ENCODE measurements around the gene COX6A2. TPM values are rescaled to one million over a fixed set of nuclear protein-coding genes. Genes with fewer than 3 reads are reported as not detected.
A peak's percentile ranks its signal among the peaks of the same experiment; 100 is the strongest.
"Not testable (repeated sequence)": the region's sequence is repeated elsewhere in the genome, so short reads cannot be mapped to it uniquely, and the experiment has no call there.

Gene COX6A2
- total RNA-seq, 3 donors from 2014 or later = not detected

DNA sequence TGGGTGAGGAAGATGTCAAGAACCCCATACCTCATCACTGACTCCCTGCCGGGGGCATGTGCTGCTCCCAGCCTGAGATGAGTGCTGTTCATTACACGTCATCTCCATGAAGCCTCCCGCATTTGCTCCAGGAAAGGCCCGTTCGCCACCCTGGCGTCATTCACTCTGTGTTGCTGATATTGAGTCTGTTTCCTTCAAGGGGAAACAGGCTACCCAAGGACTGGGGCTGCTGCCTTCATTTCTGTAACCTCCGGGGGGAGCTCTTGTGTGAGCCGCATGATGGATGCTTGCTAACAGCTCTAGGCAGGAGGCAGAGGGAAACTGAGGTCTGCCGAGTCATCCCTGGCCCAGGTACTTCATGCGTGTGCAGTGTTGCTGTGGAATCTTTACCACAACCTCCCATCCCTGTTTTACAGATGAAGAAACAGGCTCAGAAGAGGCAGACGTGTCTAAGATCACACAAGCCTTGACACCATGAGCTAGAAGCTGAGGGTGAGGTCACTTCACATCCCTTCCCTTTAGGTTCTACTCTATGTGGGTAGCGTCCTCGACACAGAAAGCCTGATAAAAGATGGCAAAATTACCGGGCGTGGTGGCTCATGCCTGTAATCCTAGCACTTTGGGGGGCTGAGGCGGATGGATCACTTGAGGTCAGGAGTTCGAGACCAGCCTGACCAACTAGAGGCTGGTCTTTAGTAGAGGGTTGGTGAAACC lies 27.6 kb upstream of the COX6A2 start:
- ATAC-seq = no peak
- Mint-ChIP-seq H3K9me3 (no peaks in the 10 kb centered on the region), H3K4me1 (ENCODE audit: low read depth) (peaks cover 49% of the 10 kb centered on the region), H3K27me3 (ENCODE audit: low read depth) (no peaks in the 10 kb centered on the region), H3K36me3 (ENCODE audit: insufficient read depth) (peaks cover 2% of the 10 kb centered on the region), H3K4me3 (peak overlapping the region; percentile 25)
- DNase-seq = no peak

DNA sequence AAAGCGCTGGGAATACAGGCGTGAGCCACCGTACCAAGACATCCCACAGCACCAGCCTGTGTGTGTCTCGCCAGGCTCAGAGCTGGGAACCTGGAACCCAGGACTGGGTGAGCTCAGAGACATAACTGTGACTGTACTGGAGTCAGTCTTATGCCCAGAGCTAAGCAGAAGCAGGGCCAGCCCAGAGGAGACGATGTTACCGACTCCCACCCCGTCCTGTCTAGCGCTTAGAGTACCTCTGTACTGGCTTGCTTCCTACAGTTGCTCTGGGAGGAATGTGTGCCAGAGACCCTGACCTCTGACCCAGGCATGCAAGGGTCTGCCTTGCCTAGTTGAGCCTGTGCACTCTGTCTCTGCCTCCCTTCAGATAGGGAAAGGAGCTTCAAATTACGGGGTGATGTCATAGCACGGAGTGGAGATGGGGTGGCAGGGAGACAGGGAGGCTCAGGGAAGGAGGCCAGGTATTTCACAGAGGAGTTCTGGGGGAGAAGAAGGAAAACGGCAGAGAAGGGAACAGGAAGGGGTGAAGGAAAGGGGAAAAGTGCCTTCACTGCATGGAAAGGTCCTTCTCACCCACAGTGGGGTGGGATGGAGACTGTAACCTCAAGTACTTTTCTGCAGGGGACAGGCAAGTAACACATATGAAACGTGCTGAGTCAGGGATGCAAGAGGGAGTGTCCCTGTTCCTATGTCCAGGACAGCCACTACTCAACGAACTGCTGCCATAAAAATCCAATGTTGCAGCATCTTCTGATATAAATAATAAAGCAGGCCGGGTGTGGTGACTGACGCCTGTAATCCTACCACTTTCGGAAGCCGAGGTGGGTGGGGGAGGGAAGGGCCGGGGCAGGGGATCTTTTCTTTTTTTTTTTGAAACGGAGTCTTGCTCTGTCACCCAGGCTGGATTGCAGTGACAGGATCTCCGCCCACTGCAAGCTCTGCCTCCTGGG lies 25.4 kb upstream of the COX6A2 start:
- no peaks in the 10 kb centered on the region for H3K9me3 Mint-ChIP-seq
- peaks cover 2% of the 10 kb centered on the region for H3K36me3 Mint-ChIP-seq (ENCODE audit: insufficient read depth)
- ATAC-seq (no peak), DNase-seq (no peak)
- peaks cover 40% of the 10 kb centered on the region for H3K4me1 Mint-ChIP-seq (ENCODE audit: low read depth)
- H3K4me3 Mint-ChIP-seq = no peak overlapping the region
- H3K27me3 Mint-ChIP-seq (ENCODE audit: low read depth) = no peaks in the 10 kb centered on the region

DNA sequence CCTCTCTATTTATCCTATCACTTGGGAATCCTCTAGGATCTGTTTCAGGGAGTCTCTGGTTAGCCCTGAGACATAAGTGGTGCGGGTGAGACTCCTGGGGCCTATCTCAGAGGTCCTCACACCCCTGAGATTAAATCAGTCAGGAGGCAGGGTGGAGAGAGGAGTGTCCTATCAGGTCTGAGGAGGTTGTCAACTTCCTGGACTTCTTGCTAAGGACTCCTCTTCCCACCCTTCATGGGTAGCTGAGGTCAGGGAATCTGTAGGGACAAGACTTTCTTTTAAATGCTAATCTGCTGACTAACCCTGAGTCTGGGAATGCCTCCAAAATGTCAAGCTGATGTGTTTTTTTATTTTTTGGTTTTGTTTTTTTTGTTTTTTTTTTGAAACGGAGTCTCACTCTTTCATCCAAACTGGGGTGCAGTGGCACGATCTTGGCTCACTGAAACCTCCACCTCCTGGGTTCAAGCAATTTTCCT lies 24.5 kb upstream of the COX6A2 start:
- DNase-seq (no peak), ATAC-seq (no peak)
- Mint-ChIP-seq H3K27me3 (ENCODE audit: low read depth) (no peaks in the 10 kb centered on the region), H3K36me3 (ENCODE audit: insufficient read depth) (peaks cover 2% of the 10 kb centered on the region), H3K4me3 (no peak overlapping the region), H3K4me1 (ENCODE audit: low read depth) (peaks cover 33% of the 10 kb centered on the region), H3K9me3 (no peaks in the 10 kb centered on the region)

DNA sequence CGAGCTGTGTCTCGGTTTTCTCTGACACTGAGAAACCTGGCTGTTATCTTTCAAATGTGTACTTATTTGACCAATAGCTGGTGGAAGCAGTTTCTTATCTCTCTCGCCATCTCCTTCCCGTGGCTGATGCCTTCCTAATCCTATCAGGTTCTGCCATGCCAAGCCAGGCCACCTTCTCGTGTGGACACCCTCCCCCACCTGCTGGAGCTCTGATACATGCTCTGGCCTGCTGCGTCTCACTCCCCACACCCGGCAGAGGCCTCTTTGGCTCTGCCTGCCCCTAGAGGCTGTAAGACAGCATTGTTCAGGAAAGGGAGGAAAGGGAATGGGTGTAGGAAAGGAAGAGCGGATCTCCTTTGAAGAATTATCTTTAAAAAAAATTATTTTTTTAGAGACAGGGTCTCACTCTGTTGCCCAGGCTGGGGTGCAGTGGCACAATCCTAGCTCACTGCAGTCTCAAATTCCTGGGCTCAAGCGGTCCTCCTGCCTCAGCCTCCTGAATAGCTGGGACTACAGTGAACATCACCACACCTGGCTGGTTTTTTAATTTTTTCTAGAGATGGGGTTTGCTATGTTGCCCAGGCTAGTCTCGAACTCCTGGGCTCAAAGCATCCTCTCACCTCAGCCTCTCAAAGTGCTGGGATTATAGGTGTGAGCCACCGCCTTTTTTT lies 23.7 kb upstream of the COX6A2 start:
- no peak for ATAC-seq
- Mint-ChIP-seq H3K4me1 (ENCODE audit: low read depth) (peaks cover 27% of the 10 kb centered on the region), H3K4me3 (no peak overlapping the region), H3K27me3 (ENCODE audit: low read depth) (no peaks in the 10 kb centered on the region), H3K36me3 (ENCODE audit: insufficient read depth) (peaks cover 2% of the 10 kb centered on the region), H3K9me3 (no peaks in the 10 kb centered on the region)
- DNase-seq = no peak

DNA sequence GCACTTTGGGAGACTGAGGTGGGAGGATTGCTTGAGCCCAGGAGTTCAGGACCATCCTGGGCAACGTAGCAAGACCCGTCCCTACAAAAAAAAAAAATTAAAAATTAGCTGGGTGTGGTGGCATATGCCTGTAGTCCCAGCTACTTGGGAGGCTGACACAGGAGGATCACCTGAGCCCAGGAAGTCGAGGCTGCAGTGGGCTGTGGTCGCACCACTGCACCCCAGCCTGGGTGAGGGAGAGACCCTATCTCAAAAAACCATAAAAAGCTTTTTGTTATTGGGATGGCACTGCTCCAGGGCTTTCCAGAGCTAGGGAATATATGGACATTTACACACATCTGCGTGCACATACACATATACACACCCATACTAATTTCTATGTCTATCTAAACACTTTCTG lies 23.0 kb upstream of the COX6A2 start:
- Mint-ChIP-seq H3K27me3 (ENCODE audit: low read depth) (no peaks in the 10 kb centered on the region), H3K4me3 (no peak overlapping the region), H3K9me3 (no peaks in the 10 kb centered on the region), H3K4me1 (ENCODE audit: low read depth) (peaks cover 25% of the 10 kb centered on the region), H3K36me3 (ENCODE audit: insufficient read depth) (peaks cover 2% of the 10 kb centered on the region)
- ATAC-seq (no peak), DNase-seq (no peak)

DNA sequence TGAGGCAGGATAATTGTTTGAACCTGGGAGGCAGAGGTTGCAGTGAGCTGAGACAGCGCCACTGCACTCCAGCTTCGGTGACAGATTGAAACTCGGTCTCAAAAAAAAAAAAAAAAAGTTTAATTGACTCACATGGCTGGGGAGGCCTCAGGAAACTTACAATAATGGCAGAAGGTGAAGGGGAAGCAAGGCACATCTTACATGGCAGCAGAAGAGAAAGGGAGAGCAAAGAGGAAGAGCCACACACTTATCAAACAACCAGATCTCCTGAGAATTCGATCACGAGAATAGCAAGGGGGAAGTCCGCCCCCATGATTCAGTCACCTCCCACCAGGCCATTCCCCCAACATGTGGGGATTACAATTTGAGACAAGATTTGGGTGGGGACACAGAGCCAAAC lies 17.8 kb upstream of the COX6A2 start:
- H3K36me3 Mint-ChIP-seq (ENCODE audit: insufficient read depth); H3K9me3 Mint-ChIP-seq; H3K27me3 Mint-ChIP-seq (ENCODE audit: low read depth); H3K4me1 Mint-ChIP-seq (ENCODE audit: low read depth); H3K4me3 Mint-ChIP-seq; ATAC-seq; DNase-seq: not testable (repeated sequence)

DNA sequence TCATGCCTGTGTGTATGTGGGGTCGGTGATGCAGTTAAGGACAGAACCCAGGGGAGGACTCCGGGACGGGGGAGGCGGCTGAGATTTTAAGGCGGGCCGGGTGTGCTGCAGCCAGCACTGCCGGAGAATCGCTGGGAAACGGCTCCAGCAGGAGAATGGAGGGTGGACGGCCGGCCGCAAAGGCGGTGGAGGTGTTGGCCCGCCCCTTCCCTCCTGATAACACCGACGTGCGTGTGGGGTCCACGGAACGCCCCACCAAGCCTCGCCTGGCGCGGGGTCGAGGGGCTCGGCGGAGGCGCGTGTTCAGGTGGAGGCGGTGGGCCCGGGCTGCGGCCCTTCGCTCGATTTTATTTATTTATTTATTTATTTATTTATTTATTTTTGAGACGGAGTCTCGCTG lies 13.8 kb upstream of the COX6A2 start:
- Mint-ChIP-seq H3K27me3 (ENCODE audit: low read depth) (no peaks in the 10 kb centered on the region), H3K9me3 (no peaks in the 10 kb centered on the region), H3K4me3 (peak overlapping the region; percentile 93), H3K4me1 (ENCODE audit: low read depth) (peaks cover 12% of the 10 kb centered on the region), H3K36me3 (ENCODE audit: insufficient read depth) (no peaks in the 10 kb centered on the region)
- DNase-seq (no peak), ATAC-seq (no peak)

DNA sequence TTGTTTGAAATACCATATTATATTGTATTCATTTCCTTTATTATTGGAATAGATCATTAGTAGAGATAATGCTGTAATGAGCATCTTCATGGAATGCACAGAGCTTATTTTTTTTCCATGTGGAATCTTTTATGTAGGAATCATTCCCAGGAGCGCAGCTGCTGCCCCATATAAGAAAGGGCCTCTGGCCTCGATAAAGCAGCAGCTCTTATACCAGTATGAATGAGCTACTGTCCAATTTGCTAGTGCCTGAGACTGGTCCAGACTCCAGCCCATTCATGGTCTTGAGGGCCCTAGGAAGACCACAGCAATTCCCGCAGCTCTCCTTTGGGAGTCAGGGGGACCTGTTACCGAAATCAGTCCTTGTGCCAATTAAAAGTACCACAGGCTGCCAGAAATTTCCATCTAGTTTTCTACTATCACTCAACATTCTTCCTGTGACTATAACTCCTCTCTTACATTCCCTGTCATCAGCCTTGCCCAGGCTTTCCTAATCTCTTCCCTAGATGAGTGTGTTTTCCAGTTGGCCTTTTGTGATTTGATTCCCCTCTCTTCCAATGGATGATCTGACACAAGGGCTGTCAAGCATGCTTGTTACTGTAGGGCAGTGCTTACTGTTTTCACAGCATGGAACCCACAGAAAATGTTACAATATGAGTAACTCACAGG lies 12.5 kb upstream of the COX6A2 start:
- H3K27me3 Mint-ChIP-seq (ENCODE audit: low read depth) = no peaks in the 10 kb centered on the region
- ATAC-seq = no peak

DNA sequence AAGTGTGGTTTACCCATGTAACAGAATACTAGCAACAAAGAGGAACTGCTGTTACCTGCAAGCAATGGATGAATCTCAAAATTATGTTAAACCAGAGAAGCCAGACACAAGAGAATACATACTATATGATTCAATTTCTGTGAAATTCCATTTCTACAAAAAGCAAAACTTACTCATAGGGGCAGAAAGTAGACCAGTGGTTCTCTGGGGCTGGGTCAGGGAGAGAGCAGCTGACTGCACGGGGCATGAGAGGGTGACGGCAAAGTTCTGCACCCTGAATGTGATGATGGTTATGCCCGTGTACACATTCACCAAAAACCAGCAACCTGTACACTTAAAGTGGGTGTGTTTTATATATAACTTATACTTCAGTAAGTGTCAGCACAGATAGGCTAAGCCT lies 11.4 kb upstream of the COX6A2 start:
- H3K27me3 Mint-ChIP-seq (ENCODE audit: low read depth) = no peaks in the 10 kb centered on the region
- no peaks in the 10 kb centered on the region for H3K9me3 Mint-ChIP-seq
- H3K4me1 Mint-ChIP-seq (ENCODE audit: low read depth) = peaks cover 12% of the 10 kb centered on the region
- H3K36me3 Mint-ChIP-seq (ENCODE audit: insufficient read depth) = no peaks in the 10 kb centered on the region
- DNase-seq (no peak), ATAC-seq (no peak)
- H3K4me3 Mint-ChIP-seq = no peak overlapping the region

More for the DNA sequence above, 12.5 kb upstream of the COX6A2 start:
- Mint-ChIP-seq H3K4me1 (ENCODE audit: low read depth) (peaks cover 12% of the 10 kb centered on the region), H3K4me3 (no peak overlapping the region), H3K9me3 (no peaks in the 10 kb centered on the region), H3K36me3 (ENCODE audit: insufficient read depth) (no peaks in the 10 kb centered on the region)
- no peak for DNase-seq

DNA sequence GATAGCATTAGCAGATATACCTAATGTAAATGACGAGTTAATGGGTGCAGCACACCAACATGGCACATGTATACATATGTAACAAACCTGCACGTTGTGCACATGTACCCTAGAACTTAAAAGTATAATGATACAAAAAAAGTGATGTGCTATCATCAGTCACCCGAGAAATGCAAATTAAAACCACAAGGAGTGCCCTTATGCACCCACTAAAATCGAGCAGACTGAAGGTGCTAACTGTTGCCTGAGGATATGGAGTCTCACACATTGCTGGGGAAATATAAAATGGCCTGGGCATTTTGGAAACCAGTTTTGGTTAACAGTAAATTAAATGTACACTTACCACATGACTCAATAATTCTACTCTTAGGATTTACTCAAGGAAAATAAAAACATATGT lies 10.9 kb upstream of the COX6A2 start:
- not testable (repeated sequence) for H3K4me3 Mint-ChIP-seq; H3K9me3 Mint-ChIP-seq; H3K27me3 Mint-ChIP-seq (ENCODE audit: low read depth); DNase-seq; ATAC-seq; H3K36me3 Mint-ChIP-seq (ENCODE audit: insufficient read depth)
- H3K4me1 Mint-ChIP-seq (ENCODE audit: low read depth) = peaks cover 12% of the 10 kb centered on the region

DNA sequence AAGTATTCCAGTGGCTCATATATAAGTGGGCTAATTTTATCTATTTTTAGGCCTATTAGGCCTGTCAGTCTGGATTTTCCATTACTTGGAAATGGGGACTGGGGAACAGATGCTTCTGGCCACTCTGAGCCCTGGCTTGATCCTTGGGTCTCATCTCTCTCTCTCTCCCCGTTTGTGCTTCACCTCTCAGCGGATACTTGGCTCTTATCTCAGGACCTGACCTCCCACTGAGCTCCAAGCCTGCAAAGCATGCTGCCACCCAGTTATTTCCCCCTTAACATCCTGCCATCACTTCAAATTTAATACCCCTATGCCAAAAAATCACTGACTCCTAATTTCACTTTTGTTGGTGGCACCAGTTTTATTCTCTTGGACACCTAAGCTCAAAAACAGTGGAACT lies 10.3 kb upstream of the COX6A2 start:
- ATAC-seq (no peak), DNase-seq (no peak)
- Mint-ChIP-seq H3K27me3 (ENCODE audit: low read depth) (no peaks in the 10 kb centered on the region), H3K4me3 (no peak overlapping the region), H3K36me3 (ENCODE audit: insufficient read depth) (no peaks in the 10 kb centered on the region), H3K9me3 (no peaks in the 10 kb centered on the region), H3K4me1 (ENCODE audit: low read depth) (peaks cover 12% of the 10 kb centered on the region)

DNA sequence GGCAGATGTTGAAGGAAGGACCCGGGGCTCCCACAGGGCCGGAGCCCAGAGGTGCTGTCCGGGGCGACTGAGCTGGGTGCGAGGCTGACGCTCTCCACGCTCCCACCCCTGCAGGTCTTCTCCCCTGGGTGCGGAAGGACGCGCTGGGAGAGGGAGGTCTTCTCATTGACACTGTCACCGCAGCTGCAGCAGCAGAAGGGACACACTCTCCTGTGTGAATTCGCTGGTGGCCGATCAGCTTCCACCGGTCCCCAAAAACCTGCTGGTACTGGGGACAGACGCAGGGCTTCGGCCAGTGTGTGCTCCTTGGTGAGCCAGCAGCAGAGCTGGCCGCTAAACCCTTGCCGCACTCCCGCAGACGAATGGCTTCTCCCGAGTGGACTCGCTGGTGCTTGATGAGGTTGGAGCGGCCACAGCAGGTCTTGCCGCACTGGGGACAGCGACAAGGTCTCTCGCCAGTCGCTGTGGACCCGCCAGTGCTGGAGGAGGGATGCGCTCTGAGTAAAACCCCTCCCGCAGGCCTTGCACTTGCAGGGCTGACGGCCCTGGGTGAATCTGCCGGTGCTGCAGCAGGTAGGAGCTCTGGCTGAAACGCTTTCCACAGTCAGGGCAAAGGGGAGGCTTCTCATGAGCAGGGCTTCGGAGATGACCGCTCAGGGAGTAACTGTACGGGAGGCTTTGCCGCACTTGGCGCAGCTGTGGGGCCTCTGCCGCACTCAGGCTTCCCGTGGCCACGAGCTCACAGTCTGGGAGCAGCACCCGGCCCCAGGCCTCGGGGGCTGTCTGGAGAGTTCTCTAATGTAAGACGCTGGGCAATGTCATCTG lies 8.3 kb upstream of the COX6A2 start:
- Mint-ChIP-seq H3K4me1 (ENCODE audit: low read depth) (peaks cover 6% of the 10 kb centered on the region), H3K27me3 (ENCODE audit: low read depth) (no peaks in the 10 kb centered on the region), H3K9me3 (no peaks in the 10 kb centered on the region), H3K4me3 (no peak overlapping the region), H3K36me3 (ENCODE audit: insufficient read depth) (no peaks in the 10 kb centered on the region)
- DNase-seq (no peak), ATAC-seq (no peak)

DNA sequence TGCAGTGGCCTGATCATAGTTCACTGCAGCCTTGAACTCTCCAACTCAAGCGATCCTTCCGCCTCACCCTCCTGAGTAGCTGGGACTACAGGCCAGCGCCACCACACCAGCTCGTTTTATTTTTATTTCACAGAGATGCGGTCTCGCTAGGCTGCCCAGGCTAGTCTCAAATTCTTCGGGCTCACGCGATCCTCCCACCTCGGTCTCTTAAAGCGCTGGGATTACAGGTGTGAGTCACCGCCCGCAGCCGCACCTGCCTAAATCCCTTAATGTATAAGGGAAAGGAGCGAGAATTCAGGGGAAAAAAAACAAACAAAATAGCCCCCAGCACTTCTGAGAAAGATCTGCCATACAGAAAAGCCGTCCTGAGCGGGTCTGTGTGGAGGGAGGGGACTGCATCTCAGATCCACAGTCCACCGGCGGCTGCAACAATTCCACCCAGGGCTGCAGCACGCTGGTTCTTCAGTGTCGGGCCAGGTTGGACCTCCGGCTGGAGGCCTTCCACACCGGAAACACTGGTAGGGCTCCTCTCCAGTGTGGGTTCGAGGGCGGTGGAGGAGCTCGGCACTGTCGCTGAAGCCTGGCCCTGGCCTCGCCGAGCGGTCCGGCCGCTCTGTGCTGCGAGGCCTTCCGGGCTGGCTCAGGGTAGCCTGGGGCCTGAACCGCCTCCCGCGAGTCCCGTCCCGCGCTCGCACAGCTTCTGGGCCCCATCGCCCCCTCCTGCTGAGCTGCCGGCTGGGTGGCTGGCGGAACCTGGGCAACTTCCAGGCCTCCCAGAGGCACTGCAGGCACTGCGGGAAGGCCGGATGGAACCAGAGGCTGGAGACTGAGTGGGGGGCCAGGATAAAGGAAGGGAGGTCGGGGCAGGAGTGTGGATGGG lies 7.4 kb upstream of the COX6A2 start:
- Mint-ChIP-seq H3K9me3 (no peaks in the 10 kb centered on the region), H3K4me3 (no peak overlapping the region), H3K4me1 (ENCODE audit: low read depth) (peaks cover 6% of the 10 kb centered on the region), H3K36me3 (ENCODE audit: insufficient read depth) (no peaks in the 10 kb centered on the region), H3K27me3 (ENCODE audit: low read depth) (no peaks in the 10 kb centered on the region)
- DNase-seq (no peak), ATAC-seq (no peak)

Data from activated T-cell treated with anti-CD3 and anti-CD28 coated beads, Interleukin-2, amount 50 U/mL, for 4 hours (primary cell).